A673 (cell line): Measurements from ENCODE around the gene SIK3.

Experiments used
- CTCF ChIP-seq: fragments of 300-800, 200-600 bp; sonication (generic); conservative IDR thresholded peaks from 2 replicates; pipeline ENCODE4 v1.5.1; 2017; ENCODE audit warnings: low read depth, mild to moderate bottlenecking, antibody characterized with exemption, low read length, moderate library complexity, mixed read lengths
- EZH2 ChIP-seq: fragments of 200-600 bp; sonication (generic); IDR thresholded peaks from 2 replicates; pipeline ENCODE4 v1.6.1; 2017; ENCODE audit warnings: borderline replicate concordance, low read depth, mild to moderate bottlenecking, mixed read lengths, antibody characterized with exemption, low read length; ENCODE audit not compliant: poor library complexity, severe bottlenecking

GRCh38 chr11:116917632-116918031 is 180.6 kb downstream of the SIK3 start:
- TF ChIP-seq CTCF (no peak), EZH2 (no peak)
